ENCODE results near the gene BTRC. TPM values are rescaled to one million over a fixed set of nuclear protein-coding genes. Genes with fewer than 3 reads are reported as not detected.

BTRC gene
- total RNA-seq, 4 donors from 2014 or later, result 8.0 to 15.1 (median 10.4) TPM

DNA sequence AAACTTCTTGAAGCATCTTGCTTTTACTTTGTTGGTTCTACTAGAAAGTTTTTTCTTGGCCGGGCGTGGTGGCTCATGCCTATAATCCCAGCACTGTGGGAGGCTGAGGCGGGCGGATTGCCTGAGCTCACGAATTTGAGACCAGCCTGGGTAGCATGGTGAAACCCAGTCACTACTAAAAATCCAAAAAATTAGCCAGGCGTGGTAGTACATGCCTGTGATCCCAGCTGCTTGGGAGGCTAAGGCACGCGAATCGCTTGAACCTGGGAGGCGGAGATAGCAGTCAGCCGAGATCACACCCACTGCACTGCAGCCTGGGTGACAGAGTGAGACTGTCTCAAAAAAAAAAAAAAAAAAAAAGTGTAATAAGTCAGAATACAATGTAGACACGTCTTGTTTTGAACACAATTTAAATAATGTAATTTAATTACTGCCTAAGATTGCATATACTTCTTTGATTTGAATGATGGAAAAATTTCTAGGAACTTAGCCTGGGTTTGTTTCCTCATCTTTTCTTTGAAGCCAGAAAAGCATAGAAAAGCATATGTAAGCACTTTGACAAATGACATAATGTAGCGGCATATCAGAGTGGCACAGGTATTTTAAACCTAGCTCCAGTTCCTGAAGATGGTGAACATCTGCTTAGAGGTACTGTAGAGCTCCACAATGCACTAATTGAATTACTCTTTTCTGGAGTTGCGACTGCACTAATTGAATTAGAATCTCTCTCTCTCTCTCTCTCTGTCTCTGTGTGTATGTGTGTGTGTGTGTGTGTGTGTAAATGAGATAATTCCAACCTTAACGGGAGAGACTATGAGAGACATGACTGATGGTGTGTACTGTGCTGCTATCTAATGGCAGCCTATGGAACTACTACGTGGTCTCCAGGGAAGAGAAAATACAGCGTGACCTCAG, 87.8 kb downstream of the BTRC start:
- no peak overlapping the region for H3K4me3 ChIP-seq
- intact Hi-C loops (cut with DNase I), result loop anchor here (5.0 kb wide), 1 partner anchor 139 kb away; no protein-coding TSS in a partner anchor
- no peaks in the 10 kb centered on the region for H3K9me3 ChIP-seq
- H3K36me3 ChIP-seq, result no peaks in the 10 kb centered on the region
- H3K27me3 ChIP-seq, result no peaks in the 10 kb centered on the region
- no peak overlapping the region for H3K27ac ChIP-seq
- TF ChIP-seq POLR2A (IDR thresholded peaks at IDR 0.05), result no peak
- TF ChIP-seq, protein P1, sequence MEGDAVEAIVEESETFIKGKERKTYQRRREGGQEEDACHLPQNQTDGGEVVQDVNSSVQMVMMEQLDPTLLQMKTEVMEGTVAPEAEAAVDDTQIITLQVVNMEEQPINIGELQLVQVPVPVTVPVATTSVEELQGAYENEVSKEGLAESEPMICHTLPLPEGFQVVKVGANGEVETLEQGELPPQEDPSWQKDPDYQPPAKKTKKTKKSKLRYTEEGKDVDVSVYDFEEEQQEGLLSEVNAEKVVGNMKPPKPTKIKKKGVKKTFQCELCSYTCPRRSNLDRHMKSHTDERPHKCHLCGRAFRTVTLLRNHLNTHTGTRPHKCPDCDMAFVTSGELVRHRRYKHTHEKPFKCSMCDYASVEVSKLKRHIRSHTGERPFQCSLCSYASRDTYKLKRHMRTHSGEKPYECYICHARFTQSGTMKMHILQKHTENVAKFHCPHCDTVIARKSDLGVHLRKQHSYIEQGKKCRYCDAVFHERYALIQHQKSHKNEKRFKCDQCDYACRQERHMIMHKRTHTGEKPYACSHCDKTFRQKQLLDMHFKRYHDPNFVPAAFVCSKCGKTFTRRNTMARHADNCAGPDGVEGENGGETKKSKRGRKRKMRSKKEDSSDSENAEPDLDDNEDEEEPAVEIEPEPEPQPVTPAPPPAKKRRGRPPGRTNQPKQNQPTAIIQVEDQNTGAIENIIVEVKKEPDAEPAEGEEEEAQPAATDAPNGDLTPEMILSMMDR (IDR thresholded peaks at IDR 0.05), result peak in 5 of 6 experiments; percentile 41 to 76 (median 49)
- H3K4me1 ChIP-seq, result peaks cover 0 to 29% (median 3%) of the 10 kb centered on the region in 3 donors
- WGBS, 2 donors, result 39 to 46% methylated on average over 14 to 17 of the region's 17 CpGs
- DNase-seq, result no peak

DNA sequence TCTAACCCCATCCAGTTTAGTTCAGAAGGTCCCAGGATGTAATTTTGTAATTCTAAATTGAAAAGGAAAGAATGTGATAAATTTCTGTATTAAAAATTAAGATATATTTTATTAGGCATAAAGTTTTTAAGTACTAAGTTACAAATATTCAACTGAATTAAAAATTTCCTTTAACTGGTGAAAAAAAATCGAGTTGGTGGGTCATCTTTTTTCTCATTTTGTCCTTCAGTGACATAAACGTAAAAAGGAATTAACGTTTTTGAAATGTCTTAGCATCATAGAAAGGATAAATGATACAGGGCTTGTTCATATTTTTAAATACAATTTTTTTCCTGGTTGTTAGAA, 88.5 kb downstream of the BTRC start:
- 56 to 61% methylated on average over 3 of the region's 3 CpGs for WGBS, 2 donors
- no peak for TF ChIP-seq POLR2A (IDR thresholded peaks at IDR 0.05)
- TF ChIP-seq, protein P1 (IDR thresholded peaks at IDR 0.05), result no peak
- DNase-seq, result no peak
- intact Hi-C loops (cut with DNase I), result loop anchor here (5.0 kb wide), 1 partner anchor 140 kb away; no protein-coding TSS in a partner anchor
- H3K36me3 ChIP-seq, result no peaks in the 10 kb centered on the region
- H3K27me3 ChIP-seq, result no peaks in the 10 kb centered on the region
- H3K9me3 ChIP-seq, result no peaks in the 10 kb centered on the region
- H3K4me3 ChIP-seq, result no peak overlapping the region
- peaks cover 0 to 29% (median 3%) of the 10 kb centered on the region in 3 donors for H3K4me1 ChIP-seq
- no peak overlapping the region for H3K27ac ChIP-seq

DNA sequence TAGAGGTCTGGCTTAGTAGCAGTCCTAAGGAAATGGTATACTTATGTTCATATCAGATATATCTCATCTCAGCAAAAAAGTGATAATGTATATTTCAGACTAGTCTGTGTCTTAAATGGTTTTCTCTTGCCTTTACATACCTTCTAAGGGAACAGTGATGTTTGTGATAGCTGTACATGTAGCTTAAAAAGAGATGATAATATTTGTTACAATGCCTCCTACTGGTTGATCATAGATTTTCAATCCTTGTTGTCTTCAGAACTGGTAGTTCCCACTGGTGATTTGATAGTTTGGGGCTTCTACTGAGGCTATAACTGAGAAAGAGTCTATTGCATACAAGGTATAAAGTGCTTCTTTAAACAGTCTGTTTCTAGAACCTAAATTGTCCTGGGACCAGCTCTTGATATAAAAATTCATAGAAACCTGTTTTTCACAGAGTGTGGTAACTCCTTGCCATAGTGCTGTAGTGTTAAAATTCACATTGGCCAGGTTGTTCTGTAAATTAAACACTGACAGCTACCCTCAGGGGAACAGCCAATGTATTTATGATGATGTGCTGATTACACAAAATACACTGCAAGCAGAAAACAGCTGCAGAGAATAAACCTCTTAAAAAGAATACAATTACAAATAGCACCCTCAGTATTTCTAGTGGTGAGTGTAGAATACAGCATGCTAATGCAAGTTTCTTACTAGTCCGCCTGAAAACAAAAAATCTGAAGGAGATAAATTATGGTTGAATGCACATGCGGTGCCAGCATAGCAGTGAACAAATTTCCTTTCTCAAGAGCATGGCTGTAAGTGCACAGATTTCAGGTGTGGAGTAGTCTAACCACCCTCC, 90.3 kb downstream of the BTRC start:
- 71 to 91% methylated on average over 2 of the region's 2 CpGs for WGBS, 2 donors
- H3K4me3 ChIP-seq, result no peak overlapping the region
- no peaks in the 10 kb centered on the region for H3K27me3 ChIP-seq
- TF ChIP-seq, protein P1 (IDR thresholded peaks at IDR 0.05), result peak in 2 of 6 experiments; percentile 36 to 50
- TF ChIP-seq POLR2A (IDR thresholded peaks at IDR 0.05), result no peak
- H3K9me3 ChIP-seq, result no peaks in the 10 kb centered on the region
- intact Hi-C loops (cut with DNase I), result loop anchor here (5.0 kb wide), 1 partner anchor 142 kb away; no protein-coding TSS in a partner anchor
- no peak for DNase-seq
- H3K4me1 ChIP-seq, result peaks cover 0 to 20% (median 0%) of the 10 kb centered on the region in 3 donors
- H3K36me3 ChIP-seq, result no peaks in the 10 kb centered on the region
- H3K27ac ChIP-seq, result no peak overlapping the region

DNA sequence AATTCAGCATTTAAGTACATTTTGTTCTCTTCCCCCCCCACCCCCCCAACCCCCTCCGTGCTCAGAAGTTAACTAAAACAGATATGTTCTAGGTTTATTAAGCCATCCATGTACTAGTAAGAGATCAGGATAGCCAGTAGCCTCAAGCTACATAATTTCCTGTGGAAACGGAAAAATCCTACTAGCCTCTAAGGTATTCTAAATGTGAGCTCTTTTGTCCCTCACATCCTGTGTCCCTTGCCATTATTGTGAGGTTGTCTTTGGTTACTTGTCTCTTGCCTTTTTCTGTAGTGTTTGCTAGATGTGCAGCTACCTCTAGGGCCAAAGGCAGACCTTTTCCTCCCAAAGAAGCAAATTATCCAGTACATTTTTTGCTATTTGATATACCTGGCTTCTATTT, 92.1 kb downstream of the BTRC start:
- no peaks in the 10 kb centered on the region for H3K27me3 ChIP-seq
- H3K36me3 ChIP-seq, result no peaks in the 10 kb centered on the region
- H3K9me3 ChIP-seq, result no peaks in the 10 kb centered on the region
- peaks cover 0 to 13% (median 0%) of the 10 kb centered on the region in 3 donors for H3K4me1 ChIP-seq
- TF ChIP-seq, protein P1 (IDR thresholded peaks at IDR 0.05), result no peak
- no peak for TF ChIP-seq POLR2A (IDR thresholded peaks at IDR 0.05)
- H3K4me3 ChIP-seq, result no peak overlapping the region
- 53 to 58% methylated on average over 2 of the region's 2 CpGs for WGBS, 2 donors
- H3K27ac ChIP-seq, result no peak overlapping the region
- DNase-seq, result no peak
- intact Hi-C loops (cut with DNase I), result no loop called here
